Smooth muscle cell (in vitro differentiated cells): Measurements from ENCODE around the gene ADTRP. TPM values are rescaled to one million over a fixed set of nuclear protein-coding genes. Genes with fewer than 3 reads are reported as not detected.

ENCODE experiments used
- DNase-seq: peaks from one replicate; lab custom pipeline; 2025; ENCODE audit not compliant: unreplicated experiment; lab: John Stamatoyannopoulos, UW
- H2AFZ ChIP-seq: fragments of 200-600 bp; sonication (generic); 2 replicates; pipeline ENCODE4 v1.6.0; 2016; ENCODE audit warnings: antibody characterized with exemption, low read depth, mild to moderate bottlenecking
- H3F3A ChIP-seq: fragments of 200-600 bp; sonication (generic); 2 replicates; pipeline ENCODE4 v1.6.0; 2017; ENCODE audit warnings: antibody characterized with exemption, low read depth
- H3K27ac ChIP-seq: fragments of 200-600 bp; sonication (generic); 2 replicates; pipeline ENCODE4 v1.5.1; 2016; ENCODE audit warnings: low read depth, mild to moderate bottlenecking
- H3K27me3 ChIP-seq: fragments of 200-600 bp; sonication (generic); 2 replicates; pipeline ENCODE4 v1.6.1; 2016; ENCODE audit warnings: low read depth, mild to moderate bottlenecking
- H3K36me3 ChIP-seq: fragments of 200-600 bp; sonication (generic); 2 replicates; pipeline ENCODE4 v1.5.1; 2016; ENCODE audit warnings: low read depth
- H3K4me1 ChIP-seq: fragments of 200-600 bp; sonication (generic); 2 replicates; pipeline ENCODE4 v1.5.1; 2016; ENCODE audit warnings: low read depth
- H3K4me2 ChIP-seq: fragments of 200-600 bp; sonication (generic); 2 replicates; pipeline ENCODE4 v1.6.0; 2016; ENCODE audit warnings: mild to moderate bottlenecking
- H3K4me3 ChIP-seq: fragments of 200-600 bp; sonication (generic); 2 replicates; pipeline ENCODE4 v1.5.1; 2016; ENCODE audit warnings: mild to moderate bottlenecking
- H3K79me2 ChIP-seq: fragments of 200-600 bp; sonication (generic); 2 replicates; pipeline ENCODE4 v1.6.0; 2016; ENCODE audit warnings: low read depth, mild to moderate bottlenecking
- H3K9ac ChIP-seq: fragments of 200-600 bp; sonication (generic); 2 replicates; pipeline ENCODE4 v1.6.0; 2016; ENCODE audit warnings: low read depth
- H3K9me3 ChIP-seq: fragments of 200-600 bp; sonication (generic); replicated peaks from 2 replicates; pipeline ENCODE4 v1.5.1; 2016; ENCODE audit warnings: low read depth
- H4K20me1 ChIP-seq: fragments of 200-600 bp; sonication (generic); 2 replicates; pipeline ENCODE4 v1.6.0; 2016; ENCODE audit warnings: low read depth
- WGBS: methylation state at CpG from one replicate; pipeline ENCODE4 v1.1.7; 2016; ENCODE audit warnings: low lambda C conversion rate; 5-methylcytosine and 5-hydroxymethylcytosine counted together
- polyA plus RNA-seq: library from polyadenylated mRNA; unstranded; fragments of >200 nt; fragmentation: Nextera tagmentation; extraction: Ambion mirVana; gene quantifications from 2 replicates; pipeline ENCODE4 v1.2.1, GENCODE V29; 2016
- total RNA-seq: library from RNA; depleted of rRNA; stranded (reverse); fragments of >200 nt; gene quantifications from 2 replicates; pipeline ENCODE4 v1.2.3, GENCODE V29; 2014
- TF ChIP-seq, protein P1 (sequence below): fragments of 200-600 bp; sonication (generic); IDR thresholded peaks from 2 replicates; pipeline ENCODE4 v1.5.1; 2017; ENCODE audit warnings: borderline replicate concordance, mild to moderate bottlenecking, antibody characterized with exemption; ENCODE audit not compliant: insufficient read depth, poor library complexity, severe bottlenecking

The ADTRP gene
- total and polyA plus RNA-seq, 2 experiments from 2014 or later = 0.67 to 1.1 TPM

- peak overlapping the region; percentile 42 for H3K27ac ChIP-seq
- H3K4me2 ChIP-seq = peak overlapping the region; percentile 20
- H3K27me3 ChIP-seq = no peaks in the 10 kb centered on the region
- H4K20me1 ChIP-seq = no peaks in the 10 kb centered on the region
- H3K4me1 ChIP-seq = no peaks in the 10 kb centered on the region
- H3F3A ChIP-seq = no peaks in the 10 kb centered on the region
- TF ChIP-seq, protein P1, sequence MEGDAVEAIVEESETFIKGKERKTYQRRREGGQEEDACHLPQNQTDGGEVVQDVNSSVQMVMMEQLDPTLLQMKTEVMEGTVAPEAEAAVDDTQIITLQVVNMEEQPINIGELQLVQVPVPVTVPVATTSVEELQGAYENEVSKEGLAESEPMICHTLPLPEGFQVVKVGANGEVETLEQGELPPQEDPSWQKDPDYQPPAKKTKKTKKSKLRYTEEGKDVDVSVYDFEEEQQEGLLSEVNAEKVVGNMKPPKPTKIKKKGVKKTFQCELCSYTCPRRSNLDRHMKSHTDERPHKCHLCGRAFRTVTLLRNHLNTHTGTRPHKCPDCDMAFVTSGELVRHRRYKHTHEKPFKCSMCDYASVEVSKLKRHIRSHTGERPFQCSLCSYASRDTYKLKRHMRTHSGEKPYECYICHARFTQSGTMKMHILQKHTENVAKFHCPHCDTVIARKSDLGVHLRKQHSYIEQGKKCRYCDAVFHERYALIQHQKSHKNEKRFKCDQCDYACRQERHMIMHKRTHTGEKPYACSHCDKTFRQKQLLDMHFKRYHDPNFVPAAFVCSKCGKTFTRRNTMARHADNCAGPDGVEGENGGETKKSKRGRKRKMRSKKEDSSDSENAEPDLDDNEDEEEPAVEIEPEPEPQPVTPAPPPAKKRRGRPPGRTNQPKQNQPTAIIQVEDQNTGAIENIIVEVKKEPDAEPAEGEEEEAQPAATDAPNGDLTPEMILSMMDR = no peak
- no peaks in the 10 kb centered on the region for H3K36me3 ChIP-seq
- no peak overlapping the region for H3K4me3 ChIP-seq
- H2AFZ ChIP-seq = no peak overlapping the region
- DNase-seq = no peak
- H3K9me3 ChIP-seq = no peaks in the 10 kb centered on the region
- no peak overlapping the region for H3K9ac ChIP-seq
- WGBS = 86% methylated on average over 4 of the region's 4 CpGs
- no peaks in the 10 kb centered on the region for H3K79me2 ChIP-seq
Measured at GRCh38 chr6:11702089-11702488, 76.5 kb downstream of the ADTRP start.

DNA sequence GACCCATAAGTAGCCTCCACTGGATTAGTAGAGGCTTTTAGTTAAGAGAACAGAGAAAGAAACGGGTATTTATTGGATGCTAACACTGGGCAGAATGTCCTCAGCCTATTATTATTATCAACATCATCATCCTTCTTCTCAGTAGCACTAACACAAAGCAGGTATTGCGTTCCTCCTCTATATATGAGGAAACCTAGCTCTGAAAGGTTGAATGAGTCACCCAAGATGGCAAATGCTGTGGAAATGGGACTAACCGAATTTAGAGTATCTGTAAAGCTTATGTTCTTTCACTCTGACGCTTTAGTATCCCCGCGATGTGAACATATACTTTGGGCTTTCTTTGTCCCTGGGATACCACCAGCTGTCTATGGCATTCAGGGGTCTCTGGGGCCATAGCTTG, 77.0 kb downstream of the ADTRP start:
- no peaks in the 10 kb centered on the region for H3K36me3 ChIP-seq
- DNase-seq = no peak
- TF ChIP-seq, protein P1 = no peak
- H3K79me2 ChIP-seq = no peaks in the 10 kb centered on the region
- no peaks in the 10 kb centered on the region for H3K4me1 ChIP-seq
- H3K4me2 ChIP-seq = no peak overlapping the region
- no peaks in the 10 kb centered on the region for H3K27me3 ChIP-seq
- H4K20me1 ChIP-seq = no peaks in the 10 kb centered on the region
- H3K9me3 ChIP-seq = no peaks in the 10 kb centered on the region
- no peak overlapping the region for H2AFZ ChIP-seq
- no peak overlapping the region for H3K9ac ChIP-seq
- no peaks in the 10 kb centered on the region for H3F3A ChIP-seq
- H3K4me3 ChIP-seq = no peak overlapping the region
- no peak overlapping the region for H3K27ac ChIP-seq
- 86% methylated on average over 6 of the region's 6 CpGs for WGBS

DNA sequence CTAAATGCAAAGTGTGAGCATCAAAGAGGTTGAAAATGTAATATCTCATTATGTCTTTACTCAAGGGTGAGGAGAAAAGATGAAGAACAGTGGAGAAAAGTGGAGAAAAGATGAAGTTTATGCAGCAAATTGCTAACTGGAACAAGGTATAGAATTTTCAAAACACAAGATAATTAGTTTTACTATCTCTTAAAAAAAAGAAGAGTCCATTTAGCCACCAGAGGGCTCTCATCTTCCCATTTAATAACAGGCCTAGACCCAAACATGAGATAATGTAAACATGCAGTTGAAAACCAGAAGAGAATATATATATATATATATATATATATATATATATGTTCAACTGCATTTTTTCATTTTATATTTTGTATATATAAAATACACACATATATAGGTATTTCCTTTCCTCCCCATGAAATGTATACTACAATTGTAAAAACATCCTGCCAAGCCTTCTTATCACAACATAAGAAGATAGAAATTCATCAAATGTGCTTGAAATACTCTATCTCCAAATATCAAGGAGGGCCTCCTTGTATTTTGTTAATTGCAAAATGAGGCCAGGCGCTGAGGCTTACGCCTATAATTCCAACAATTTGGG, 78.4 kb downstream of the ADTRP start:
- Histone ChIP-seq H3K27ac (no peak overlapping the region), H3K4me1 (no peaks in the 10 kb centered on the region), H3K4me2 (no peak overlapping the region), H2AFZ (no peak overlapping the region), H3K79me2 (no peaks in the 10 kb centered on the region), H3K9me3 (no peaks in the 10 kb centered on the region), H4K20me1 (no peaks in the 10 kb centered on the region), H3K4me3 (no peak overlapping the region), H3K36me3 (no peaks in the 10 kb centered on the region), H3K27me3 (no peaks in the 10 kb centered on the region), H3K9ac (no peak overlapping the region), H3F3A (no peaks in the 10 kb centered on the region)
- 98% methylated on average over 2 of the region's 2 CpGs for WGBS
- TF ChIP-seq, protein P1 = peak; percentile 56
- DNase-seq = no peak

DNA sequence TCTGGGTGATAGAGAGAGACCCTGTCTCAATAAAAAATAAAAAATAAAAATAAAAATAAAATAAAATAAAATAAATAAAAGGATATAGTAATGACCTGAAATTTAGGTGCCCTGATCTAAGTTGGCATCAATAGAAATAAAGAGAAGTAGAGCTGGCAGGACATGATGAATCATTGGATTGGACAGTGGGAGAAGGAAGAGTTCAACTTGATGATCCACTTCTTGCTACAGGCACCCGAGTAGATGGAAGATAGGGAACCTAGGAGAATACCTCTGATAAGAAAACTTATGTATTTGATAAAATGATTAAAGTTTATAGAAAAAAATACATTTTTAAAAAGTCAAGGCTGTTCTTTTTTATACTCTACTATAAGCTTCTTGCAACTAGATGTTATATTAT, 79.0 kb downstream of the ADTRP start:
- Histone ChIP-seq H3K9me3 (no peaks in the 10 kb centered on the region), H3K9ac (no peak overlapping the region), H3K79me2 (no peaks in the 10 kb centered on the region), H3K4me1 (no peaks in the 10 kb centered on the region), H4K20me1 (no peaks in the 10 kb centered on the region), H2AFZ (no peak overlapping the region), H3K27ac (no peak overlapping the region), H3F3A (no peaks in the 10 kb centered on the region), H3K36me3 (no peaks in the 10 kb centered on the region), H3K27me3 (no peaks in the 10 kb centered on the region), H3K4me3 (no peak overlapping the region), H3K4me2 (no peak overlapping the region)
- WGBS = 73% methylated on average over 1 of the region's 1 CpG
- DNase-seq = no peak
- TF ChIP-seq, protein P1 = no peak
